Naive thymus-derived CD4-positive, alpha-beta T cell (primary cell): ENCODE results near the gene UBE2QL1. TPM values are rescaled to one million over a fixed set of nuclear protein-coding genes. Genes with fewer than 3 reads are reported as not detected.

ENCODE experiments used
- ATAC-seq: fragments of 150-1000 bp; cut with Tn5 transposase; 2 replicates; pipeline ENCODE4 v1.10.0; 2021; ENCODE audit warnings: mild to moderate bottlenecking, moderate library complexity
- CTCF ChIA-PET: fragments of 350-600 bp; sonication (Branson Sonifier 250); formaldehyde crosslinking; loops from one replicate; lab custom pipeline; 2021; ENCODE audit warnings: antibody characterized with exemption; lab: Charles Lee
- POLR2A ChIA-PET: fragments of 350-600 bp; sonication (Branson Sonifier 250); formaldehyde crosslinking; loops from one replicate; lab custom pipeline; 2021; ENCODE audit warnings: antibody characterized with exemption, inconsistent platforms; lab: Charles Lee
- DNase-seq, 9 donors: peaks; one replicate each; pipeline versions ENCODE4 v3.0.0 to v3.0.0-alpha.2; 2020 to 2022; ENCODE audit warnings: mixed read lengths in 1 of 9
- H3K27ac ChIP-seq: one replicate; pipeline ENCODE4 v1.7.0; 2013; ENCODE audit warnings: mild to moderate bottlenecking, low read depth, low read length, moderate library complexity
- H3K27me3 ChIP-seq, 2 donors: one replicate each; pipeline ENCODE4 v1.7.0; 2013; ENCODE audit warnings: low read length in 2 of 2, mild to moderate bottlenecking in 2 of 2, moderate library complexity in 2 of 2; ENCODE audit not compliant: control insufficient read depth in 2 of 2, insufficient read depth in 2 of 2
- H3K36me3 ChIP-seq, 3 experiments: 1 replicate in 2 of 3; 2 replicates in 1 of 3; pipeline ENCODE4 v1.7.0; 2013; ENCODE audit warnings: low read length in 3 of 3, mild to moderate bottlenecking in 3 of 3, moderate library complexity in 1 of 3; ENCODE audit not compliant: insufficient read depth in 3 of 3, control insufficient read depth in 2 of 3
- H3K4me1 ChIP-seq, 2 donors: one replicate each; pipeline ENCODE4 v1.7.0; 2013; ENCODE audit warnings: low read length in 2 of 2, mild to moderate bottlenecking in 2 of 2, moderate library complexity in 1 of 2; ENCODE audit not compliant: control insufficient read depth in 2 of 2, insufficient read depth in 2 of 2
- H3K4me3 ChIP-seq: 2 replicates; pipeline ENCODE4 v1.7.0; 2013; ENCODE audit warnings: mild to moderate bottlenecking, low read length
- H3K9me3 ChIP-seq, 3 experiments: 1 replicate in 2 of 3; 2 replicates in 1 of 3; pipeline ENCODE4 v1.7.0; 2013; ENCODE audit warnings: low read length in 3 of 3; ENCODE audit not compliant: control insufficient read depth in 2 of 3
- H3K27ac Mint-ChIP-seq, 9 donors: one replicate each; pipeline ENCODE4 v1.8.0; 2020 to 2022; ENCODE audit warnings: mixed read lengths in 9 of 9, mild to moderate bottlenecking in 8 of 9, moderate library complexity in 5 of 9, inconsistent platforms in 2 of 9
- H3K27me3 Mint-ChIP-seq, 5 donors: one replicate each; pipeline ENCODE4 v1.8.0; 2021 to 2022; ENCODE audit warnings: mixed read lengths in 5 of 5, mild to moderate bottlenecking in 1 of 5
- H3K36me3 Mint-ChIP-seq, 5 donors: one replicate each; pipeline ENCODE4 v1.8.0; 2020 to 2022; ENCODE audit warnings: mixed read lengths in 5 of 5, mild to moderate bottlenecking in 3 of 5, inconsistent platforms in 1 of 5
- H3K4me1 Mint-ChIP-seq, 7 donors: one replicate each; pipeline ENCODE4 v1.8.0; 2020 to 2022; ENCODE audit warnings: mixed read lengths in 7 of 7, mild to moderate bottlenecking in 3 of 7, inconsistent platforms in 1 of 7
- H3K4me3 Mint-ChIP-seq, 10 donors: one replicate each; pipeline ENCODE4 v1.8.0; 2020 to 2022; ENCODE audit warnings: mild to moderate bottlenecking in 10 of 10, mixed read lengths in 10 of 10, moderate library complexity in 6 of 10, inconsistent platforms in 2 of 10
- H3K9me3 Mint-ChIP-seq, 11 donors: one replicate each; pipeline ENCODE4 v1.8.0; 2020 to 2022; ENCODE audit warnings: mixed read lengths in 11 of 11, mild to moderate bottlenecking in 4 of 11, inconsistent platforms in 1 of 11, moderate library complexity in 1 of 11
- intact Hi-C, 2 donors: fragments of 100-400 bp; cut with micrococcal nuclease; formaldehyde crosslinking; loops; one replicate each; pipeline ENCODE4 v1.15.1; 2023
- polyA plus RNA-seq, 2 donors: library from polyadenylated mRNA; unstranded; fragments of 300-500 nt; fragmentation: Illumina TruSeq; gene quantifications; one replicate each; pipeline ENCODE4 v1.2.3, GENCODE V29; 2021
- total RNA-seq, 6 experiments: library from RNA in 5 of 6; stranded (reverse) in 5 of 6; gene quantifications; 1 replicate in 5 of 6; 2 replicates in 1 of 6; pipeline ENCODE4 v1.2.3 and lab custom pipeline; 2021 to 2026

The UBE2QL1 gene
- total and polyA plus RNA-seq, 7 experiments from 2014 or later: 0.21 to 0.44 TPM; not detected in 5

- H3K27me3 ChIP-seq: no peaks in the 10 kb centered on the region
- CTCF ChIA-PET: no interaction called here
- no peaks in the 10 kb centered on the region for H3K4me1 ChIP-seq
- DNase-seq (no peak), ATAC-seq (no peak)
- intact Hi-C loops: no loop called here
- Mint-ChIP-seq H3K4me3 (no peak overlapping the region), H3K9me3 (peaks cover 0 to 2% (median 0%) of the 10 kb centered on the region in 11 donors), H3K27me3 (peaks cover 6 to 15% (median 6%) of the 10 kb centered on the region in 5 donors), H3K27ac (no peak overlapping the region), H3K4me1 (no peaks in the 10 kb centered on the region), H3K36me3 (no peaks in the 10 kb centered on the region)
- H3K27ac ChIP-seq: no peak overlapping the region
- no peaks in the 10 kb centered on the region for H3K9me3 ChIP-seq
- POLR2A ChIA-PET: interaction anchor here (0.6 kb wide), 1 partner anchor 1171 kb away, joined by 4 read pairs; no protein-coding TSS in a partner anchor
- H3K4me3 ChIP-seq: no peak overlapping the region
- H3K36me3 ChIP-seq: no peaks in the 10 kb centered on the region
Observed at GRCh38 chr5:6540111-6540827, 91.6 kb downstream of the UBE2QL1 start.

GRCh38 chr5:6541256-6542013, 92.8 kb downstream of the UBE2QL1 start:
- no peaks in the 10 kb centered on the region for H3K4me1 Mint-ChIP-seq
- ChIA-PET POLR2A (no interaction called here), CTCF (no interaction called here)
- DNase-seq (no peak), ATAC-seq (no peak)
- H3K4me1 ChIP-seq: no peaks in the 10 kb centered on the region
- H3K36me3 Mint-ChIP-seq: no peaks in the 10 kb centered on the region
- no peaks in the 10 kb centered on the region for H3K27me3 ChIP-seq
- no peak overlapping the region for H3K27ac ChIP-seq
- H3K4me3 Mint-ChIP-seq: no peak overlapping the region
- peaks cover 0 to 15% (median 6%) of the 10 kb centered on the region in 5 donors for H3K27me3 Mint-ChIP-seq
- peaks cover 0 to 2% (median 0%) of the 10 kb centered on the region in 11 donors for H3K9me3 Mint-ChIP-seq
- no peak overlapping the region for H3K4me3 ChIP-seq
- intact Hi-C loops: no loop called here
- no peaks in the 10 kb centered on the region for H3K9me3 ChIP-seq
- no peaks in the 10 kb centered on the region for H3K36me3 ChIP-seq
- no peak overlapping the region for H3K27ac Mint-ChIP-seq

- no peak for ATAC-seq
Observed at GRCh38 chr5:6542421-6543345, 94.0 kb downstream of the UBE2QL1 start.

GRCh38 chr5:6543346-6543730, 94.7 kb downstream of the UBE2QL1 start:
- Histone ChIP-seq H3K27me3 (no peaks in the 10 kb centered on the region), H3K27ac (no peak overlapping the region), H3K4me1 (no peaks in the 10 kb centered on the region), H3K36me3 (no peaks in the 10 kb centered on the region), H3K9me3 (no peaks in the 10 kb centered on the region), H3K4me3 (no peak overlapping the region)
- Mint-ChIP-seq H3K27me3 (peaks cover 0 to 15% (median 6%) of the 10 kb centered on the region in 5 donors), H3K36me3 (no peaks in the 10 kb centered on the region), H3K27ac (no peak overlapping the region), H3K4me3 (no peak overlapping the region), H3K9me3 (peaks cover 0 to 3% (median 0%) of the 10 kb centered on the region in 11 donors), H3K4me1 (no peaks in the 10 kb centered on the region)
- intact Hi-C loops: no loop called here
- DNase-seq (no peak), ATAC-seq (no peak)
- ChIA-PET CTCF (no interaction called here), POLR2A (no interaction called here)

More at GRCh38 chr5:6542421-6543345, 94.0 kb downstream of the UBE2QL1 start:
- Histone ChIP-seq H3K9me3 (no peaks in the 10 kb centered on the region), H3K27me3 (no peaks in the 10 kb centered on the region), H3K4me3 (no peak overlapping the region), H3K4me1 (no peaks in the 10 kb centered on the region), H3K27ac (no peak overlapping the region), H3K36me3 (no peaks in the 10 kb centered on the region)
- H3K27ac Mint-ChIP-seq: no peak overlapping the region
- peaks cover 0 to 3% (median 0%) of the 10 kb centered on the region in 11 donors for H3K9me3 Mint-ChIP-seq
- intact Hi-C loops: no loop called here
- DNase-seq: no peak
- CTCF ChIA-PET: no interaction called here
- H3K4me1 Mint-ChIP-seq: no peaks in the 10 kb centered on the region
- H3K4me3 Mint-ChIP-seq: no peak overlapping the region
- POLR2A ChIA-PET: no interaction called here
- no peaks in the 10 kb centered on the region for H3K36me3 Mint-ChIP-seq
- H3K27me3 Mint-ChIP-seq: peaks cover 0 to 15% (median 6%) of the 10 kb centered on the region in 5 donors

- H3K4me3 ChIP-seq: no peak overlapping the region
Observed at GRCh38 chr5:6543830-6544560, 95.3 kb downstream of the UBE2QL1 start.

More at GRCh38 chr5:6543830-6544560, 95.3 kb downstream of the UBE2QL1 start:
- no peak overlapping the region for H3K4me3 Mint-ChIP-seq
- intact Hi-C loops: no loop called here
- ChIA-PET CTCF (no interaction called here), POLR2A (no interaction called here)
- H3K4me1 Mint-ChIP-seq: no peaks in the 10 kb centered on the region
- ATAC-seq (no peak), DNase-seq (no peak)
- no peaks in the 10 kb centered on the region for H3K9me3 ChIP-seq
- no peaks in the 10 kb centered on the region for H3K36me3 Mint-ChIP-seq
- H3K27ac ChIP-seq: no peak overlapping the region
- H3K4me1 ChIP-seq: no peaks in the 10 kb centered on the region
- H3K27me3 ChIP-seq: no peaks in the 10 kb centered on the region
- no peaks in the 10 kb centered on the region for H3K36me3 ChIP-seq
- peaks cover 0 to 3% (median 0%) of the 10 kb centered on the region in 11 donors for H3K9me3 Mint-ChIP-seq
- no peak overlapping the region for H3K27ac Mint-ChIP-seq
- peaks cover 0 to 15% (median 6%) of the 10 kb centered on the region in 5 donors for H3K27me3 Mint-ChIP-seq
